RWPE2 (cell line): ENCODE measurements around the gene MAG.

Experiments used
- ATAC-seq: fragments of 200-7000 bp; cut with Tn5 transposase; 3 replicates; pipeline ENCODE4 v1.9.1; 2021; ENCODE audit warnings: low read depth
- DNase-seq: peaks from one replicate; pipeline ENCODE4 v3.0.0-alpha.2; 2020; ENCODE audit warnings: low spot score
- H3K27ac ChIP-seq: fragments of 450-650 bp; 2 replicates; pipeline ENCODE4 v1.5.1; 2017; ENCODE audit warnings: mild to moderate bottlenecking; ENCODE audit not compliant: poor library complexity, severe bottlenecking
- H3K27me3 ChIP-seq: fragments of 250-450 bp; sonication (Bioruptor Pico); 2 replicates; pipeline ENCODE4 v1.5.1; 2021; ENCODE audit warnings: mild to moderate bottlenecking, moderate library complexity; ENCODE audit not compliant: insufficient read depth, poor library complexity, severe bottlenecking
- H3K36me3 ChIP-seq: fragments of 250-450 bp; sonication (Bioruptor Pico); 2 replicates; pipeline ENCODE4 v1.5.1; 2020; ENCODE audit warnings: low read depth, mild to moderate bottlenecking, moderate library complexity
- H3K4me1 ChIP-seq: fragments of 250-450 bp; sonication (Bioruptor Pico); 2 replicates; pipeline ENCODE4 v1.5.1; 2021; ENCODE audit warnings: mild to moderate bottlenecking, moderate library complexity; ENCODE audit not compliant: insufficient read depth, poor library complexity, severe bottlenecking
- H3K4me3 ChIP-seq: fragments of 250-450 bp; sonication (Bioruptor Pico); 2 replicates; pipeline ENCODE4 v1.5.1; 2021; ENCODE audit warnings: mild to moderate bottlenecking, moderate library complexity; ENCODE audit not compliant: severe bottlenecking
- H3K9me3 ChIP-seq: fragments of 250-450 bp; sonication (Bioruptor Pico); 2 replicates; pipeline ENCODE4 v1.5.1; 2021; ENCODE audit warnings: mild to moderate bottlenecking, moderate library complexity; ENCODE audit not compliant: severe bottlenecking
- CTCF ChIP-seq: fragments of 450-650 bp; IDR thresholded peaks from one replicate; pipeline ENCODE4 v1.5.1; 2017; ENCODE audit warnings: mild to moderate bottlenecking, moderate library complexity; ENCODE audit not compliant: poor library complexity, severe bottlenecking

MAG gene

GRCh38 chr19:35268536-35269437 is 23.2 kb upstream of the MAG start, which contains the start of gene USF2:
Gene USF2 (plus strand): TSS chr19:35268962. CDS start chr19:35269102, 140 bp downstream.
- no peaks in the 10 kb centered on the region for H3K9me3 ChIP-seq
- no peak for TF ChIP-seq CTCF
- DNase-seq (peak; percentile 84), ATAC-seq (no peak; the same call in 2 of the 3 replicates)
- H3K36me3 ChIP-seq = peaks cover 33% of the 10 kb centered on the region
- H3K27me3 ChIP-seq = no peaks in the 10 kb centered on the region
- H3K4me1 ChIP-seq = no peaks in the 10 kb centered on the region
- peak within 1 kb of the TSS; percentile 90 for H3K27ac ChIP-seq
- H3K4me3 ChIP-seq = peak within 1 kb of the TSS; percentile 98

- TF ChIP-seq CTCF = peak; percentile 90
- Histone ChIP-seq H3K36me3 (peaks cover 33% of the 10 kb centered on the region), H3K4me3 (peak overlapping the region; percentile 98), H3K9me3 (no peaks in the 10 kb centered on the region), H3K4me1 (no peaks in the 10 kb centered on the region), H3K27me3 (no peaks in the 10 kb centered on the region), H3K27ac (peak overlapping the region; percentile 90)
- DNase-seq (no peak), ATAC-seq (peak; percentile 76)
Measured at GRCh38 chr19:35269438-35270117, 22.4 kb upstream of the MAG start.

GRCh38 chr19:35270381-35270811 is 21.6 kb upstream of the MAG start:
- Histone ChIP-seq H3K4me1 (no peaks in the 10 kb centered on the region), H3K4me3 (no peak overlapping the region), H3K9me3 (no peaks in the 10 kb centered on the region), H3K27ac (no peak overlapping the region), H3K27me3 (no peaks in the 10 kb centered on the region), H3K36me3 (peaks cover 34% of the 10 kb centered on the region)
- ATAC-seq = no peak
- no peak for TF ChIP-seq CTCF
- no peak for DNase-seq

- Histone ChIP-seq H3K9me3 (no peaks in the 10 kb centered on the region), H3K4me1 (no peaks in the 10 kb centered on the region), H3K27ac (no peak overlapping the region), H3K4me3 (no peak overlapping the region), H3K27me3 (no peaks in the 10 kb centered on the region), H3K36me3 (peaks cover 34% of the 10 kb centered on the region)
- DNase-seq = no peak
- no peak for TF ChIP-seq CTCF
- no peak for ATAC-seq
Measured at GRCh38 chr19:35271546-35271945, 20.4 kb upstream of the MAG start.
